Measurements from ENCODE around the gene ABCC4.

Gene ABCC4

GRCh38 chr13:95256091-95256490 is 45.2 kb downstream of the ABCC4 start:
- H3K4me3 ChIP-seq (ENCODE audit: low read depth, low read length) = no peak overlapping the region
- TF ChIP-seq CTCF (IDR thresholded peaks at IDR 0.05; ENCODE audit: low read depth, low read length) = no peak

GRCh38 chr13:95255072-95255732 is 46.0 kb downstream of the ABCC4 start:
- no peak overlapping the region for H3K4me3 ChIP-seq (ENCODE audit: low read depth, low read length)
- no peak for TF ChIP-seq CTCF (IDR thresholded peaks at IDR 0.05; ENCODE audit: low read depth, low read length)

- H3K4me3 ChIP-seq (ENCODE audit: low read depth, low read length) = no peak overlapping the region
- TF ChIP-seq CTCF (IDR thresholded peaks at IDR 0.05; ENCODE audit: low read depth, low read length) = no peak
Observed at GRCh38 chr13:95254339-95254738, 46.9 kb downstream of the ABCC4 start.

- TF ChIP-seq CTCF (IDR thresholded peaks at IDR 0.05; ENCODE audit: low read depth, low read length) = no peak
Observed at GRCh38 chr13:95253033-95253432, 48.2 kb downstream of the ABCC4 start.

GRCh38 chr13:95251641-95252040 is 49.6 kb downstream of the ABCC4 start:
- no peak overlapping the region for H3K4me3 ChIP-seq (ENCODE audit: low read depth, low read length)
- no peak for TF ChIP-seq CTCF (IDR thresholded peaks at IDR 0.05; ENCODE audit: low read depth, low read length)

More at GRCh38 chr13:95253033-95253432, 48.2 kb downstream of the ABCC4 start:
- H3K4me3 ChIP-seq (ENCODE audit: low read depth, low read length) = no peak overlapping the region

GRCh38 chr13:95250961-95251360 is 50.3 kb downstream of the ABCC4 start:
- TF ChIP-seq CTCF (IDR thresholded peaks at IDR 0.05; ENCODE audit: low read depth, low read length) = no peak

GRCh38 chr13:95248953-95249352 is 52.3 kb downstream of the ABCC4 start:
- TF ChIP-seq CTCF (IDR thresholded peaks at IDR 0.05; ENCODE audit: low read depth, low read length) = no peak
- no peak overlapping the region for H3K4me3 ChIP-seq (ENCODE audit: low read depth, low read length)

More at GRCh38 chr13:95250961-95251360, 50.3 kb downstream of the ABCC4 start:
- H3K4me3 ChIP-seq (ENCODE audit: low read depth, low read length) = no peak overlapping the region
